Lower lobe of right lung (tissue), 2 donors: ENCODE results near the gene MYO5B. TPM values are rescaled to one million over a fixed set of nuclear protein-coding genes. Genes with fewer than 3 reads are reported as not detected.

ENCODE experiments used
- ATAC-seq, 2 donors: fragments of 200-7000 bp; cut with Tn5 transposase; one replicate each; pipeline ENCODE4 v1.9.1; 2020 to 2022; ENCODE audit warnings: mild to moderate bottlenecking in 2 of 2, moderate library complexity in 2 of 2
- DNase-seq: peaks from one replicate; pipeline ENCODE4 v3.0.0-alpha.2; 2020
- H3K27ac ChIP-seq: fragments of 200-600 bp; one replicate; pipeline ENCODE4 v1.8.0; 2022
- H3K27me3 ChIP-seq: fragments of 200-600 bp; one replicate; pipeline ENCODE4 v1.8.0; 2022; ENCODE audit warnings: low read depth
- H3K36me3 ChIP-seq: fragments of 200-600 bp; one replicate; pipeline ENCODE4 v1.8.0; 2022; ENCODE audit warnings: mild to moderate bottlenecking
- H3K4me1 ChIP-seq: fragments of 200-600 bp; one replicate; pipeline ENCODE4 v1.8.0; 2022
- H3K4me3 ChIP-seq: fragments of 200-600 bp; one replicate; pipeline ENCODE4 v1.8.0; 2022; ENCODE audit warnings: mild to moderate bottlenecking
- H3K9me3 ChIP-seq: fragments of 200-600 bp; one replicate; pipeline ENCODE4 v1.8.0; 2022
- intact Hi-C: fragments of 100-400 bp; cut with DNase I; formaldehyde crosslinking; loops from one replicate; pipeline ENCODE4 v1.11.0; 2022
- total RNA-seq: library from RNA; stranded (reverse); fragmentation: NEBNext Ultra II Directional; extraction: Animal tissue kit (Norgen Biotek cat#: 25700); gene quantifications from one replicate; pipeline ENCODE4 v1.2.1, GENCODE V29; 2021
- TF ChIP-seq, protein P1 (sequence below): fragments of 200-600 bp; IDR thresholded peaks from one replicate; pipeline ENCODE4 v1.8.0; 2022; ENCODE audit warnings: antibody characterized with exemption, mild to moderate bottlenecking
- donor health status: DM: no; HTN: yes; CAD: no; lungs with severe emphysema.

Gene MYO5B
- total RNA-seq, 1 donor from 2014 or later = 23.3 TPM

DNA sequence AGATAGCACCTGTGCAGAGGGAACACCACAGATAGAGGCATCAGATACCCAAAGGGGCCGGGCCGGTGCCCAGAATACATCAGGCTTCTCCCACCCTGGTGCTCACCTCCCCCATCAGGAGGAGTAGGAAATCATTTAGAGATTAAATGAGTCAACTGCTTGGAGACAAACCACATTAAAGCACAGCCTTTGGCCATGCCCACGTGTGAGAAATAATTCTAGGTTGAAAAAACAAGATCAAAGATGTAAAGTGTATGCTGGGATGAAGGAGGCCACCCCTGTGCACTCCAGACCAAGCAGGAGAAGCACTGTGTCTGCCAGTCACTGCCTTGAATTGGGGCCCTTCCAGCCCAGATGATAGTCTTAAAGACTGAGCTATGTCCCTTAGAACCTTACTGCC is 228.9 kb downstream of the MYO5B start:
- Histone ChIP-seq H3K9me3 (no peaks in the 10 kb centered on the region), H3K4me1 (peaks cover 7% of the 10 kb centered on the region), H3K27ac (no peak overlapping the region), H3K27me3 (no peaks in the 10 kb centered on the region), H3K4me3 (no peak overlapping the region), H3K36me3 (peaks cover 5% of the 10 kb centered on the region)
- TF ChIP-seq, protein P1, sequence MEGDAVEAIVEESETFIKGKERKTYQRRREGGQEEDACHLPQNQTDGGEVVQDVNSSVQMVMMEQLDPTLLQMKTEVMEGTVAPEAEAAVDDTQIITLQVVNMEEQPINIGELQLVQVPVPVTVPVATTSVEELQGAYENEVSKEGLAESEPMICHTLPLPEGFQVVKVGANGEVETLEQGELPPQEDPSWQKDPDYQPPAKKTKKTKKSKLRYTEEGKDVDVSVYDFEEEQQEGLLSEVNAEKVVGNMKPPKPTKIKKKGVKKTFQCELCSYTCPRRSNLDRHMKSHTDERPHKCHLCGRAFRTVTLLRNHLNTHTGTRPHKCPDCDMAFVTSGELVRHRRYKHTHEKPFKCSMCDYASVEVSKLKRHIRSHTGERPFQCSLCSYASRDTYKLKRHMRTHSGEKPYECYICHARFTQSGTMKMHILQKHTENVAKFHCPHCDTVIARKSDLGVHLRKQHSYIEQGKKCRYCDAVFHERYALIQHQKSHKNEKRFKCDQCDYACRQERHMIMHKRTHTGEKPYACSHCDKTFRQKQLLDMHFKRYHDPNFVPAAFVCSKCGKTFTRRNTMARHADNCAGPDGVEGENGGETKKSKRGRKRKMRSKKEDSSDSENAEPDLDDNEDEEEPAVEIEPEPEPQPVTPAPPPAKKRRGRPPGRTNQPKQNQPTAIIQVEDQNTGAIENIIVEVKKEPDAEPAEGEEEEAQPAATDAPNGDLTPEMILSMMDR = no peak
- no peak for DNase-seq
- intact Hi-C loops = no loop called here
- ATAC-seq = no peak

DNA sequence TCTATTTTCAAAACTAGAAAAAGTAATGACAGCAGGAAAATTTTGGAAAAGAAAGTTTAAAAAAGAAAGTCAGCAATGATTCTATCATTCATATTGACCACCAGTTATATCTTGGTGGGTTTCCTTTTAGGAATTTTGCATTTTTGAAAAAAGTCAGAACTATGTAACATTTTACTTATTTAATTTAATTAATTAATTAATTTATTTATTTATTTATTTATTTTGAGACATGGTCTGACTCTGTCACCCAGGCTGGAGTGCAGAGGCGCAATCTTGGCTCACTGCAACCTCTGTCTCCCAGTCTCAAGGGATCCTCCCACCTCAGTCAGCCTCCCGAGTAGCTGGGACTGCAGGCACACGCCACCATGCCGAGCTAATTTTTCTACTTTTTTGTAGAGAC is 231.7 kb downstream of the MYO5B start:
- Histone ChIP-seq H3K4me1 (peaks cover 7% of the 10 kb centered on the region), H3K9me3 (no peaks in the 10 kb centered on the region), H3K36me3 (peaks cover 5% of the 10 kb centered on the region), H3K4me3 (no peak overlapping the region), H3K27me3 (no peaks in the 10 kb centered on the region), H3K27ac (no peak overlapping the region)
- ATAC-seq = no peak
- DNase-seq = no peak
- intact Hi-C loops = no loop called here
- TF ChIP-seq, protein P1 = no peak

DNA sequence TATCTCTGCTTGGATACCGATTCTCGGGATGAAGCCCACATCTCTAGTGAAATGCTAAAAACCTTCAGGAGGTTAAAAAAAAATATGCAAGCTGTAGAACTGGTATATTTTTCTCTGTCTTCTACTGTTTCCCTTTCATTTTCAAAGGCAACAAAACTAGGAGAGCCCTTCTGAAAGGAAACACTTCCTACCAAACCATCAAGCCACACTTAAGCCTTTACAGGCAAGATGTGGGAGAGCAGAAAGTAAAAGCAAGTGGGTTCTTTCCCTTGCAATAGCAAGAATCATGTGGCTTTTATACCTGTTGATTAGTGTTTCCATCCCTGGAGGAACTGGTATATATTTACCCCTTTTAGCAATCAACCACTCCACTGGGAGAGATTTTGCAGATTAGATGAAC is 233.7 kb downstream of the MYO5B start:
- DNase-seq (no peak), ATAC-seq (no peak)
- no peak overlapping the region for H3K4me3 ChIP-seq
- H3K9me3 ChIP-seq = no peaks in the 10 kb centered on the region
- H3K27me3 ChIP-seq = no peaks in the 10 kb centered on the region
- peaks cover 5% of the 10 kb centered on the region for H3K36me3 ChIP-seq
- intact Hi-C loops = no loop called here
- no peak overlapping the region for H3K27ac ChIP-seq
- TF ChIP-seq, protein P1 = no peak
- no peaks in the 10 kb centered on the region for H3K4me1 ChIP-seq

DNA sequence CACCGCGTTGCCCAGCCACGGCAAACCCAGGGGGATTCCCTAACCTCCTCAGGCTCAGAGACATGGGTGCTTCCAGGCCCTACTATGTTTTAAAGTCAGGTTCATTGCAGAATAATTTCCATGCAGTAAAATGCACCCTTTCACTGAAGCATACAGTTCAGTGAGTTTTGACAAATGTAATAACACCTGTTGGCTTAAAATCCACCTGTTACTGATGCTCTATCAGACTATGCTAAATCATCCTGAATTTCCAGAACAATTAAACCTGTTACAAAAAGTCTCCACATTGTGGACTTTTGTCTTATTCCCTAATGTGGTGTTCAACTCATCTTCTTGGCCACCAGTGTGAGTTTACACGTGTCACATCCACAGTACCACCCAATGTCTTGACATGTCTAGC is 234.6 kb downstream of the MYO5B start:
- TF ChIP-seq, protein P1 = no peak
- no peaks in the 10 kb centered on the region for H3K4me1 ChIP-seq
- H3K4me3 ChIP-seq = no peak overlapping the region
- H3K36me3 ChIP-seq = peaks cover 5% of the 10 kb centered on the region
- no peaks in the 10 kb centered on the region for H3K27me3 ChIP-seq
- ATAC-seq = no peak
- H3K27ac ChIP-seq = no peak overlapping the region
- H3K9me3 ChIP-seq = no peaks in the 10 kb centered on the region
- intact Hi-C loops = no loop called here
- no peak for DNase-seq

DNA sequence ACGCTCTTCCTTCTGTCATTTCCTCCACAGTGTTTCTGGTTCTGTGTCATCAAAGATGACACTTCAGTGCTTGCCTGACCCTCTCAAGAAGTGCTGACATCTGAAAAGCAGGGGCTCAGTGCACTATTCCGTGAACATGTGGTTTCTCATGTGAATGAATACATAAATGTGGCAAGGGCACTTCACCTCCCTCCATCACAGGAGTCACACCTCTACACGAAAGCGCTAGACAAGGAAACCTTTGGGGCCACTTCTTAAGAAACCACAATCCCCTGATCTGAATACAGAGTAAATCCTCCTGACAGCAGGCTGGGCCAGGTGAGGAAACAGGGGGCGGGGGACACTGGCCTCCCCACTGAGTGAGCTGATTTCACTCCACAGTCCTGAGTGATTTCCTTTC is 235.8 kb downstream of the MYO5B start:
- no peak for ATAC-seq
- intact Hi-C loops = no loop called here
- TF ChIP-seq, protein P1 = no peak
- H3K27me3 ChIP-seq = no peaks in the 10 kb centered on the region
- no peak for DNase-seq
- H3K27ac ChIP-seq = no peak overlapping the region
- no peaks in the 10 kb centered on the region for H3K9me3 ChIP-seq
- no peaks in the 10 kb centered on the region for H3K4me1 ChIP-seq
- H3K36me3 ChIP-seq = peaks cover 5% of the 10 kb centered on the region
- no peak overlapping the region for H3K4me3 ChIP-seq

DNA sequence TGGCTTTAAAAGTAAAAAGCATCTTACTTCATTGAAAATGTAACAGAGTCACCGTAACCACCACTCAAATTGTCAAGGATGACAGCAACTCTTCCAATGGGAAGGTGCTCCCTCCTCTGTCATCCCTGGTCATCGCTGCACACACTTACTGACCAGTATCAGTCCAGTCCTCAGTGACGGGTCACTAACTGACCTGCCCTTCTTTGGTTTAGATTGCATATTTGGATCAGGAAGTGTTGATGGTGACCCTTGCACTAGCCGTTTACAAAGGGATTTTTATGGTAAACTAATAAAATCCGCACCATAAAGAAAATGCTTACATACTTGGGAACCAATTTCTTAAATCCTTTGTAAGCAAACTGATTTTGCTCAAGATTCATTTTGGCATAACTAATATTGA is 239.7 kb downstream of the MYO5B start:
- TF ChIP-seq, protein P1 = no peak
- Histone ChIP-seq H3K27ac (no peak overlapping the region), H3K4me3 (no peak overlapping the region), H3K4me1 (no peaks in the 10 kb centered on the region), H3K27me3 (no peaks in the 10 kb centered on the region), H3K9me3 (no peaks in the 10 kb centered on the region), H3K36me3 (no peaks in the 10 kb centered on the region)
- intact Hi-C loops = no loop called here
- DNase-seq = no peak
- no peak for ATAC-seq
